Kidney epithelial cell (primary cell): ENCODE results near the gene SNX5. TPM values are rescaled to one million over a fixed set of nuclear protein-coding genes. Genes with fewer than 3 reads are reported as not detected.

ENCODE experiments used
- DNase-seq: peaks from one replicate; pipeline ENCODE4 v3.0.0-alpha.2; 2010; ENCODE audit warnings: low read depth
- H3K27me3 ChIP-seq: 2 replicates; pipeline ENCODE4 v1.6.0; 2011; ENCODE audit warnings: low read length; ENCODE audit not compliant: control insufficient read depth, insufficient read depth
- H3K36me3 ChIP-seq: 2 replicates; pipeline ENCODE4 v1.5.1; 2011; ENCODE audit warnings: low read length; ENCODE audit not compliant: control insufficient read depth, insufficient read depth
- H3K4me3 ChIP-seq: 2 replicates; pipeline ENCODE4 v1.5.1; 2011; ENCODE audit warnings: low read depth, mild to moderate bottlenecking, control low read depth, low read length
- total RNA-seq: library from RNA; depleted of rRNA; stranded (reverse); fragments of >200 nt; gene quantifications from 2 replicates; pipeline ENCODE4 v1.2.3, GENCODE V29; 2015
- TF ChIP-seq, protein P1 (sequence below): IDR thresholded peaks from 2 replicates; pipeline ENCODE4 v1.5.1; 2011; ENCODE audit warnings: mild to moderate bottlenecking, moderate library complexity, low read length, control low read depth, inconsistent platforms; ENCODE audit not compliant: insufficient read depth, poor library complexity, severe bottlenecking

SNX5 gene
- total RNA-seq, 1 donor from 2014 or later, result 80.8 TPM

- Histone ChIP-seq H3K27me3 (no peaks in the 10 kb centered on the region), H3K4me3 (no peak overlapping the region), H3K36me3 (no peaks in the 10 kb centered on the region)
- no peak for DNase-seq
- TF ChIP-seq, protein P1, sequence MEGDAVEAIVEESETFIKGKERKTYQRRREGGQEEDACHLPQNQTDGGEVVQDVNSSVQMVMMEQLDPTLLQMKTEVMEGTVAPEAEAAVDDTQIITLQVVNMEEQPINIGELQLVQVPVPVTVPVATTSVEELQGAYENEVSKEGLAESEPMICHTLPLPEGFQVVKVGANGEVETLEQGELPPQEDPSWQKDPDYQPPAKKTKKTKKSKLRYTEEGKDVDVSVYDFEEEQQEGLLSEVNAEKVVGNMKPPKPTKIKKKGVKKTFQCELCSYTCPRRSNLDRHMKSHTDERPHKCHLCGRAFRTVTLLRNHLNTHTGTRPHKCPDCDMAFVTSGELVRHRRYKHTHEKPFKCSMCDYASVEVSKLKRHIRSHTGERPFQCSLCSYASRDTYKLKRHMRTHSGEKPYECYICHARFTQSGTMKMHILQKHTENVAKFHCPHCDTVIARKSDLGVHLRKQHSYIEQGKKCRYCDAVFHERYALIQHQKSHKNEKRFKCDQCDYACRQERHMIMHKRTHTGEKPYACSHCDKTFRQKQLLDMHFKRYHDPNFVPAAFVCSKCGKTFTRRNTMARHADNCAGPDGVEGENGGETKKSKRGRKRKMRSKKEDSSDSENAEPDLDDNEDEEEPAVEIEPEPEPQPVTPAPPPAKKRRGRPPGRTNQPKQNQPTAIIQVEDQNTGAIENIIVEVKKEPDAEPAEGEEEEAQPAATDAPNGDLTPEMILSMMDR, result no peak
Observed at GRCh38 chr20:17992224-17992637, 23.6 kb upstream of the SNX5 start.

DNA sequence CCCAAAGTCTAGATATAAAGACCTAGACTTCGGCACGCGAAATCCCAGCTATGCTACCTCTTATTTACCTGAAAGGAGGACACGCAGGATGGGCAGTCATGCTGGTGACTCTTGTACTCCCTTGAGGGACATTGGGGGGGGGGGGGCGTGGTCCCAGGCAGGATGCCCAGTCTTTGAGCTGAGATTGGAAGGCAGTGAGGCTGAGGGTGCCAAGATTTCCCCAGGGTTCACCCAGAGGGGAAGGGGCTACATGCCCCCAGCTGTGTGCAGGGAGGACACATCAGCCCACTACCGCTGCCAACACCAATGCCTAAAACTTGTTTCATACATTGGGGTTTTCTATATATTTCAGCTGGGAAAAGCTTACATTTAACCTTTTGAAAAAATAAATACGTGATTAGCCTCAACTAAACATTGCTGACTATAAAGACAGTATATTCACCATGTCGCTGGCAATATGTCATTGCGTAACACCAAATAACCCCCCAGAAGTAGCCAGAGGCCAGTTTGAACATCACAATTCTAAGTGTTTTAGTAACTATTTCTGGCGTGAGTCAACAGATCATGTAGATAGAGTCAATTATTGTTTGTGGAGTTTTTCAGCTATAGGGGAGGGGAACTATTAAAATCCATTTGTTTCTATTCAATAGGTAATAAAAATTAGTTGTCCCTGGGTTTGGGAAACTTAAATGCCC, 21.8 kb upstream of the SNX5 start:
- DNase-seq, result no peak
- H3K4me3 ChIP-seq, result no peak overlapping the region
- TF ChIP-seq, protein P1, result no peak
- no peaks in the 10 kb centered on the region for H3K36me3 ChIP-seq
- no peaks in the 10 kb centered on the region for H3K27me3 ChIP-seq

- no peaks in the 10 kb centered on the region for H3K36me3 ChIP-seq
- no peak for DNase-seq
- no peaks in the 10 kb centered on the region for H3K27me3 ChIP-seq
- no peak overlapping the region for H3K4me3 ChIP-seq
- TF ChIP-seq, protein P1, result no peak
Observed at GRCh38 chr20:17987988-17988387, 19.4 kb upstream of the SNX5 start.

DNA sequence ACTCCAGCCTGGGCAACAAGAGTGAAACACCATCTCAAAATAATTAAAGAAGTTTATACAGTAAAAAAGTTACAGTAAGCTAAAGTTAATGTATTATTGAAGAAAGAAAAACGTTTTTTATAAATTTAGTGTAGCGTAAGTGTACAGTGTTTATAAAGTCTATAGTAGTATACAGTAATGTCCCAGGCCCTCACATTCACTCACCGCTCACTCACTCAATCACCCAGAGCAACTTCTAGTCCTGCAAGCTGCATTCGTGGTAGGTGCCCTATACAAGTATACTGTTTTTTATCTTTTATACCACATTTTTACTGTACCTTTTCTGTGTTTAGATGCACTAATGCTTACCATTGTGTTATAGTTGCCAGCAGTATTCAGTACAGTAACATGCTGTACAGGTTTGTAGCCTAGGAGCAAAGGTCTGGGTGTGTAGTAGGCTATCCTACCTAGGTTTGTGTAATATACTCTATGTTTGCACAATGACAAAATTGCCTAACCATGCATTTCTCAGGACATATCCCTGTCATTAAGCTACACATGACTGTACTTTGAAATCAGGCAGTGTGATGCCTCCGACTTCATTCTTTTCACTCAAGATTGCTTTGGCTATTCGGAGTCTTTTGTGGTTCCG, 16.9 kb upstream of the SNX5 start:
- Histone ChIP-seq H3K27me3 (no peaks in the 10 kb centered on the region), H3K36me3 (no peaks in the 10 kb centered on the region), H3K4me3 (no peak overlapping the region)
- TF ChIP-seq, protein P1, result no peak
- no peak for DNase-seq

GRCh38 chr20:17976305-17976704, 7.7 kb upstream of the SNX5 start:
- no peaks in the 10 kb centered on the region for H3K36me3 ChIP-seq
- DNase-seq, result no peak
- TF ChIP-seq, protein P1, result no peak
- H3K27me3 ChIP-seq, result no peaks in the 10 kb centered on the region
- H3K4me3 ChIP-seq, result no peak overlapping the region
